ENCODE measurements around the gene ETF1.

DNA sequence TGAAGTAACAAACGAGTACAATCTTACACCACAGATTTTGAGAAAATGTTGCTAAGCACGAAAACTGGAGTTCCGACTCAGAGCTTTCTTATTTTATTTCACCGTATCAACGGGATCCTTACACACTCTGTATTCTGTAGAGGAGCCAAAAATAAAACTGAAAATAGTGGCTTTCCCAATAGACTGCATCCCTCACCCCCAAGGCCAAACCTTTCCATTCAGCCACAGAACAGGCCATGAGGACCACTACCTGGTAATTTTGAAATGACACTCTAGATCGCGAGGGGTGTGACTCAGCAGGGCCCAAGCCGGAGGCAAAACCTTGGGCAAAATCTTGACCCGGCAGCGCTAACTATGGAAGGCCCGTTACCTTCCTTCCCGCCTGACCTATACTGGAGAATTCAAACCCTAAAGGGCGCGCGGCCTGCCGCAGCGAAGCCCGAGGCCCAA lies 31.7 kb upstream of the ETF1 start:
- TF ChIP-seq POLR2A (IDR thresholded peaks at IDR 0.05) (no peak), CTCF (IDR thresholded peaks at IDR 0.05) (no peak), POLR2AphosphoS5 (IDR thresholded peaks at IDR 0.05) (no peak)
